Activated naive CD4-positive, alpha-beta T cell (primary cell): ENCODE measurements around the gene CCDC183.
"Not testable (repeated sequence)": the region's sequence is repeated elsewhere in the genome, so short reads cannot be mapped to it uniquely, and the experiment has no call there.

Experiments
- DNase-seq, 4 experiments: peaks; one replicate each; lab custom pipeline; 2025; lab: John Stamatoyannopoulos, UW

The CCDC183 gene

DNA sequence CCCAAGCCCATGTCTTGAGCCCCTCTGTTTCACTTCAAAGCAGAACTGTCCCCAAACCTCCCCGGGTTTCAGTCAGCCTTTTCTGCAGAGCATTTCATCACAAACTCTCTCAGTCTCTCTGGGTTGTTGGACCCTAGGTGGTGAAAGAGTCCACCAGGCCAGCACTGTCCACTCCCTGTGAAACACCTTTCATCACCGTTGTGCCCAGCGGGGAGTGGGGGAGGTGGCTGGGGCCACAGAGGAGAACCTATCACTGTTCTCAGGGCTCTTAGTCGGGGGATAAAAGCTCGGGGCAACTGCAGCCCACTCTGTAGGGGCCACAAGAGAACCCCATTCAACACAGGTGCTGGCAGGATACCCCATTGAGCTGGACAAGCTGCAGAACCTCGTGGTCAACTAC is 6.2 kb downstream of the CCDC183 start:
- DNase-seq: no peak

DNA sequence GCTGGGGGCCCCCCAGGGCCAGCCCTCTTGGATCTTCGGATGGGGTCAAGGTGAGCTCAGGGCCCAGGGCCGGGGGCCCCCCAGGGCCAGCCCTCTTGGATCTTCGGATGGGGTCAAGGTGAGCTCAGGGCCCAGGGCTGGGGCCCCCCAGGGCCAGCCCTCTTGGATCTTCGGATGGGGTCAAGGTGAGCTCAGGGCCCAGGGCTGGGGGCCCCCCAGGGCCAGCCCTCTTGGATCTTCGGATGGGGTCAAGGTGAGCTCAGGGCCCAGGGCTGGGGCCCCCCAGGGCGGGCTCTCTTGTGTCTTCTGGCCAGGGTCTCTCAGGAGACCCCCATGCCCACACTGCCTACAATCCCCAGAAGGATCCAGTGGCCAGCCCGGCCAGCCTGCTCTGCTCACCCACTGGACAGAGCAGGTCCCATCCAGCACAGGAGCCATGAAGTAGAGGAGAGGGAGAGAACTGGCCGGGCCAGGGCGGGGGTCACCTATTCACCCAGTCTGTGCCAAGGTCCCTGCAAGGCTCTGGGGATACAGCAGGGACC is 6.9 kb downstream of the CCDC183 start:
- DNase-seq: not testable (repeated sequence)

DNA sequence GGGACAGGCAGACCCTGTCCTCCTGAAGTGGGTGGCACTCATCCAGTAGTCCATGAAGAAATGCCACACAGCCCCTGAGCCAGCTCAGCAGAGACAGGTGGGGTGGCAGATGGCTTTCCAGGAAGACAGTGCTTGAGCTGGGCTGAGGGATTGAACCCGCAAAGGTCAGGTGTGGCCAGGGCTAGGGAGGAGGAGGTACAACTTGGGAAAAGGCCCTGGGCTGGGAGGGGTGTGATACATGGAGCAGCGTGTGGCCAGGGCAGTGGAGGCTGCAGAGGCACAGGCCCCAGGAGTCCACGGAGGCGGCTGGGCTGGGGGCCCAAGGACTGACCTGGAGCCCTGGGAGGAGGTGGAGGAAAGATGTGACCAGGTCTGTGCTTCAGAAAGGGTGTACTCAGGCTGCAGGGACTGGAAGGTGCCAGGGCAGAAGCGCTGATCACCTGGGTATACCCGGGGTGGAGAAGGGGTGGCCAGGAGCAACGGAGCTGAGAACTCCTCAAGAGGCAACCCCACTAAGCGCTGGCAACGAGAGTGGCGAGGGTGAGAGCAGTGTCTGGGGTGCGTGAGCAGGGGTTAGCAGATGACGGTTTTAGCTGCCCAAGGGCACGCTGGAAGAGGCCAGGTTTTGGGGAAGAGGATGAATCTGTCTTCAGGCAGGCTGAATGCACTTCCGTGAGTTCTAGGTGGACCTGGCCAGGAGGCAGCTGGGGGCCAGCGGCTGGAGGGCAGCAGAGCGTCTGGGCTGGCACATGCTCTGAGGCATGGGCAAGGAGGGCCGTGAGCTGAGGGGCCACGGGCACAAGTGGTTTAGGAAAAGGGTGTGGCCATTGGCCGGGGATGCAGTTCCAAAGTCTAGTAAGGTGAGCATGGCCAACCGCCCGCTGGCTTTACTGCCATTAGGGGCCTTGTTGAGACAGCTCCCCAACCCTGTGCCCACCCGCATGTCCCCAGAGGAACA is 7.7 kb downstream of the CCDC183 start:
- DNase-seq: no peak

DNA sequence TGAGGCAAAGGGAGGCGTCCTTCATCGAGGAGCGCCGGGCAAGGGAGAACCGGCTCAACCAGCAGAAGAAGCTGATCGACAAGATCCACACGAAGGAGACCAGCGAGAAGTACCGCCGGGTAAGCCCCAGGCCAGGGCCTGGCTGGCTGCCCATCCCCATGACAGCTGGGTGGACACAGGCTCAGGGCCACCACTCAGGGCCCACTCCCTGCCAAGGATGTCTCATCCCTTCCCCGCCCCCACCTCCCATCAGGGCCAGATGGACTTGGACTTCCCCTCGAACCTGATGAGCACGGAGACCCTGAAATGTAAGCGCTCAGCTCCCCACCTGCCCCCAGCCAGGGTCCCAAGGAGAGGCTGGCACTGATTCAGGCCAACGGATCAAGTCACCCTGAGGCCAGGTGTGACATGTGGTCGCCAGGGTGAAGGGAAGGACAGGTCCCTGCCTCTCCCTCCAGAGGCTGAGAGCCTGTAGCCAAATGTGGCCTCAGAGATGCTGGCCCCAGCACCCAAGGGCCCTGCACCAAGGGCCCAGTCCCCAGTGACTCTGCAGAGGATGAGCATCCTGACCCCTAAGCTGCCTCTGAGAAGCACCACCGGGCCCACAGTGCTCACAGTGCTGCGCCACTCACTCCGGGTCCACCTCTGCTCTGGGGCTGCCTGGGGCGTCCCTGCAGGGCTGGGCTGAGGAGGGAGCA is 8.5 kb downstream of the CCDC183 start:
- no peak for DNase-seq

DNA sequence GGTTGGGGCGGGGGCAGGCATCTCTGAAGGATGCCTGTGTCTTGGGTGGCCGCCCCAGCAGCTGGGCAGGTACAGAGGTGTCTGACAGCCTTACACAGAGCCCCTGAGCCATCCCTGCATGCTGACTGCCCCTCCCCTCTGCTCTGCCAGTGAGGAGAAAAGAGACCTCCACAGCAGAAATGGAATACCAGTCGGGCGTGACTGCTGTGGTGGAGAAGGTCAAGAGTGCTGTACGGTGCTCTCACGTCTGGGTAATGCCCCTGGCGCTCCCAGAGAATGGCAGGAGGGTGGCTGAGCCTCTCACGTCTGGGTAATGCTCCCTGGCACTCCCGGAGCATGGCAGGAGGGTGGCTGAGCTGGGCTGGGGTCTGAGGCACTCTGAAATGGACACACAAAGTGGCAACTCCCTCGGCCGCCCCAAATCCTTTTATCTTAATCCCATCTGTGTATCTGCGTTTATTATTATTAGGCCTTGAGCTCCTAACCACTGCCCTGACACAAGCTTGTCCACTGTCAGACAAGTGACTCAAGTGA is 9.1 kb downstream of the CCDC183 start:
- DNase-seq: no peak

DNA sequence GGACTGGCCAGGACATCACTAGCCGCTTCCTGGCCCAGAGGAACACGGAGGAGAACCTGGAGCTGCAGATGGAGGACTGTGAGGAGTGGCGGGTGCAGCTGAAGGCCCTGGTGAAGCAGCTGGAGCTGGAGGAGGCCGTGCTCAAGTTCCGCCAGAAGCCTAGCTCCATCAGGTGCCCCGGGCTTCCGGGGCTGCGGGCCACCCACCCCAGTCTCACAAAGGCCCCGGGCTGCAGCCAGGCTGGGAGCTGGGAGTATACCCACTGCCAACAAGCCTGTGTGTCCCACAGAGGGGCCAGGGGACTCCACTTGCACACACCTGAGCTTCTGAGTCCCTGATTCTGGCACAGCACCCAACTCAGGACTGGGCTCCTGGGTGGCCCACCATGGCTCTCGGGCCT is 9.9 kb downstream of the CCDC183 start:
- no peak for DNase-seq

DNA sequence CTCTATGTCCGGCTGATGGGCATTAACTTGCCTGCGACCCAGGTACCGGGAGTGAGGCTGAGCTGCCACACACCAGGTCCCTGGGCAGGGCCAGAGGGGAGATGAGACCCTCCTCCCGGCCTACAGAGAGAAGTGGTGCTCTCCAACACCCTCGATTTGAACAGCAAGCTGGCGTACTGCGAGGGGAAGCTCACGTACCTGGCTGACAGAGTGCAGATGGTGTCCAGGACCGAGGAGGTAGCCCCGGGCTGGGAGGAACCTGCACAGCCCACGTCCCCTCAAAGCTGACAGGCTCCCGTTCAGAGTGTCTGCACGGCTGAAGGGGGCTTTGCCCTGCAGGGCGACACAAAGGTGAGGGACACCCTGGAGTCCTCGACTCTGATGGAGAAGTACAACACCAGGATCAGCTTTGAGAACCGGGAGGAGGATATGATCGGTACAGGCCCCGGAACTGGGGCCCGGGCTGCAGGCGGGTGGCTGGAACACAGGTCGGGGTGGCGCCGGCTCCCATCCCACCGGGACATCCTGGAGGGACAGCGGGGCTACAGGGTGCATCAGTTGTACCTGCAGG is 10.6 kb downstream of the CCDC183 start:
- no peak for DNase-seq

DNA sequence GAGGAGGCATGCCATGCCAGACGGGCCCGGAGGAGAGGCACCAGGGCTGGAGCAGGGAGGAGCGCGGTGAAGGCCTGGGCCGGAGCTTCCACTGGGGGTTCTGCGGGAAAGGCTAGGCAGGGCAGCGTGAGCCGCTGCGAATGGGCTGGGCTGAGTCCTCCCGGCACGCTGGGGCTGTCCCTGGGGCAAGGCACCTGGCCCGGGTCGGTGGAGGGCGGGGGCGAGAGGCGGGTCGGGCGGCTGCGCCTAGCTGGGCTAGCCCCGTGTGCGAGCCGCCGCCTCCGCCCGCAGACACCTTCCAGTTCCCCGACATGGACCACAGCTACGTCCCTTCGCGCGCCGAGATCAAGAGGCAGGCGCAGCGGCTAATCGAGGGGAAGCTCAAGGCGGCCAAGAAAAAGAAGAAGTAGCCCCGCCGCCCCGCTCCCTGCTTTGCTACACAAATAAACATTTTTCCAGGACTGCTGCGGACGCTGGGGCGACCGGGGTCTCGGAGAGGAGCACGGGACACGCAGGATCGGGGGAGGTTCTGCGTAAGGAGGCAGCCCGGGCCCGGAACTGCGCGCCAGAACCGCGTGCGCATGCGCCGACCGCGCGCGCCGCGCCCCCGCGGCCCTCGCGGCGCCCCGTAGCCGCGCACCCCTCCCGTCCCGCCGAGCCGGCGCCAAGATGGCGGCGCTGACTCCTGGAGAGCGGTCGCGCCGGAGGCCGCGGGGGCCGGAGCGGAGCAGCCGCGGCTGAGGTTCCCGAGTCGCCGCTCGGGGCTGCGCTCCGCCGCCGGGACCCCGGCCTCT is 11.3 kb downstream of the CCDC183 start, which contains the start of gene RABL6:
Gene RABL6 (plus strand): TSS at position 668 of the 794 bp plus-strand sequence. CDS start 249 bp downstream, outside the sequence.
- peak; percentile 55 to 80 (median 61) for DNase-seq

DNA sequence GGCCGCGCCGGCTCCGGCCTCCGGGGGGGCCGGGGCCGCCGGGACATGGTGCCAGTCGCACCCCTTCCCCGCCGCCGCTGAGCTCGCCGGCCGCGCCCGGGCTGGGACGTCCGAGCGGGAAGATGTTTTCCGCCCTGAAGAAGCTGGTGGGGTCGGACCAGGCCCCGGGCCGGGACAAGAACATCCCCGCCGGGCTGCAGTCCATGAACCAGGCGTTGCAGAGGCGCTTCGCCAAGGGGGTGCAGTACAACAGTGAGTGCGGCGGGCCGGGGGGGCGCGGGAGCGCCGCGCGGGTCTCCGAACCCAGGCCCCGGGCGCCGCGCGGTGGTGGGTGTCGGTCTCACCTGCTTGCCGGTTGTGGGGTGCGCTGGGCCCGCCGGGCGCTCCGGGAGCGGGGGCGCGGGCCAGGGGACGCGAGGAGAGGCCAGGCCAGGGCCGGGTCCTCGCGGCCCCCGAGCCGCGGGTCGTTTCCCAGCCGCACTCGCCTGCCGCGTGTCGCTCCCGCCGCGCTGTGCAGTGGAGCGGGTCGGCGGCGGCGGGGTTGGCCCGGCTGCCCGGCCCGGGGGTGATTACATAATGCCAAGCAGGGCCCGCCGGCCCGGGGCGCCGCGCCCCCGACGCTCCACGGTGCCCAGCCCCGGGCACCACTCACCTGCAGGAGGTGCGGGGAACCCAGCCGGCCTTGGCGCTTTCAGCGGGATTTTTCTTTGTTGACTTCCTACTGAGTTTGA is 12.1 kb downstream of the CCDC183 start:
- peak in 2 of 4 experiments; percentile 37 to 50 for DNase-seq

DNA sequence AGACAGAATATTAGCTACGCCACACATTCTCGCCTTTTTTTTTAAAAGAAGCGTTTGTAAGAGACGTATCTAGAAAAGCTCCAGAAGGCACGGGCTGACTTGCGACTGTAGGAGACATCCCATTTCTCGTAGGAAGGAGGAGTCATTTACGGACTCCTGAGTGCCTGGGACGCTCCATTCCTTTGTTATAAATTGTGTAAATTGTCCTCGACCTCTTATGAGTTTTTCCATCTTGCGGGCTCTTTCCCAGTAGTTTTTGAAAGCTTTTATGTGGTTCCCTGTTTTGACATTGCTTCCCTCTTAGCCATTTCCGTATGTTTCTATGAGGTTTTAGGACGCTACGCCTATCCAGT is 12.6 kb downstream of the CCDC183 start:
- DNase-seq: no peak

DNA sequence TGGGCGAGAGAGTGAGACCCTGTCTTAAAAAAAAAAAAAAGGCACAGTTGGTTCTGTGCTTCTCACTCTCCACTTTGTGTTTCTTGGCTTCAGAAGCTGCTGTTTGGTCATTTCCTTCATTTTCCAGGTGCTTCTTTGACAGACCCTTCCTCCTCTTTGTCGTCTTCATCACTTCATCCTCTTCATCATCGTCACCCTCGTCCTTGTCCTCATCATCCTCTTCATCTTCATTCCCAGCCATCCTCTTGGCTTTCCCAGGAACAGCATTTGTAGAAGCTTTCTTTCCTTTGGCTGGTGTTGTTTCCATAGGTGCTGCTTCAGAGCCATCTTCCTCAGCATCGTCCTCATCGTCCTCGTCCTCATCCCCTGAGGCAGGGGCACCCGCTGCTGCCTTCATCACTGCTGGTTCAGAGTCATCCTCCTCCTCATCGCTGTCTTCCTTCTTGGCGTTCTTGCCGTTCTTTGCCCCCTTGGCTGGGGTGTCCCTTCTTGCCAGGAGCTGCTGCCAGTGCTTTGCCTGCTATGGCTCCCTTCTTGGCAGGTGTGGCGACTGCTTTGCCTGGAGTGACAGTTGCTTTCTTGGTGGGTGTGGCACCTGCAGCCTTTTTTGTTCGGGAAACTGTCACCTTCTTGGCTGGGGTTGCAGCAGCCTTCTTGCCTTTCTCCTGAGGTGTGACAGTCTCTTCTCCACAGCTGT is 18.7 kb downstream of the CCDC183 start:
- DNase-seq: no peak

DNA sequence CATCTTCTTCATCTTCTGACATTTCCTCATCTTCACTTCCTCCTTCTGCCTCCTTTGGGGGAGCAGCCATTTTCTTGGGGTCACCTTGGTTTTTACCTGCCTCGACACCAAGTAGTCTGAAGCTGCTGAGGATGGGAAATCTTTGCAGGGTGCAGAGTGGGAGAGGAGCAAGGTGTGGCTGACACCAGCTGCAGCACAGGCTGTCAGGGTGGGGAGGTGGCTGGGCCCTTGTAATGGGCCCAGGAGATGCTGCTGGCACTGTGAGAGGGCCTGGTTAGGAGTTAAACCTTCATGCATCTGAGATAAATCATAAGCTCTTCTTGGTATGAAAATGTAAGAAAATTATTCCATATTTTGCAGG is 19.3 kb downstream of the CCDC183 start:
- DNase-seq: no peak

DNA sequence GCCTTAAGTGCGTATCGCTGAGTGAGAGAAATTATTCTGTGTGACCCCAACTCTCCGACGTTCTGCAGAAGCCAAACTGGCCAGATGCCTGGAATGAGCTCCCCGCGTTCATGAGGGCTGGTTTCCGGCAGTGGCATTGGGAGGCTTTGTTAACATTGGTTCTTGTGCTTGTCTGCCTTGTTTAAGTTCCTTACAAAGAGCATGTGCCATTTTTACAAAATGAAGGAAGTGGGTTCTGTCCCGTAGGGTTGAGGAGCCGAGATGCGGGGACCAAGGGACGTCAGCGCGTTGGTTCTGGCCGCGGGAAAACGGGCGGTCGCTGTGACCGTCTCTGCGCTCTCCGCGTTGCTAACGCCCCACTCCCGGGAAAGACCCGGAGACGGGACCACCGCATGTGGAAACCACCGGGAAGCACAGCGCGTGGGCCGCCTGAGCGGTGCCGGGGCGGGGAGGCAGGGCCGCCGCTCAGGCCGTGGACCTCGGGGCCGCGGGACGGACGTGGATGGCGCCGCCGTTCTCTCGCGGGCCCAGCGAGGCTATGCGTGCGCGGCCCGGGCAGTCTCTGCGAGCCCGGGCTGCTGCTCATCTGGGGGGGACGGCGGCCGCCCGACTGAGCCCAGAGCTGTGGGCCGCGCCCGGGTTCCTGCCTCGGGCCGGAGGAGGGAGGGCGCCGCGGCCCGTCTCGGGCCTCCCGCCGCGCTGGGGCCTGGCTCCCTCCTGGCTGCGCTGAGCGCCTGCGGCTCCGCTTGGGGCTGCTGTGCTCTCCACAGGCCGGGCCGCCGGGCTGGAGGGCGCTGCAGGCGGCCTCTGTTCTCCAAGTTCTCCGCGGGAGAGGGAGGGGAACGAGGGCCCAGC is 25.1 kb downstream of the CCDC183 start:
- no peak for DNase-seq

DNA sequence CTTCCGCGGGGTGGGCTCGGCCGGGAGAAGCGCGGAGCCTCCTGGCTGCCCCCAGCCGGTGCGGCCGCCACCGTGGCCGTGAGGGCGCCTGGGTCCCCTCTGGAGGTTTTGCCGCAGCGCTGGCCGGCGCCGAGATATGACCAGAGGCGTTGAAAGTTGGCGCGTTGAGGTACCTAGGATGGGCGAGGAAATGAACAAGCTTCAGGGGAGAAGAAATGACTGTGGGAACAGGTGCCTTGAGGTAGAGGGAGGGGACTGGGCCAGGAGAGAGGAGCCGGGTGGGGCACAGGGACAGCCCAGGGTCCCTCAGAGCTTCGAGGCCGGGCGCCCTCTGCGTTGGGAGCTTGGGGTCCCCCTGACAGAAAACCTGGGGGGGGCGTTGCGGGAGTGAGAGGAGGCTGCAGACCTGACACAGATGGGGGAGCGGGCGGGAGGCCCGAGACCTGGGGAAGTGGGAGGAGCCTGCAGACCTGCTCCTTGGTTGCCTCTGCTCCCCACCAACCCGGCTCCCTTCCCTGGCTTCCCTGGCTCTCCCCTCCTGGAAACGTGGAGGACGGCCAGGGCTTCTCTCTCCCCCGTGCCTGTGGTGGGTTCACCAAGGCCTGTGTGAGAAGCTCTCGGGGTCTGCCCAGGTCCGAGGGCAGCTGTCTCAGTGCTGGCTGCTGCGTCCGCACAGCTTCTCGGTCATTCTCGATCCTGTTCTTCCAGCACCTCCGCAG is 25.8 kb downstream of the CCDC183 start:
- DNase-seq: no peak

DNA sequence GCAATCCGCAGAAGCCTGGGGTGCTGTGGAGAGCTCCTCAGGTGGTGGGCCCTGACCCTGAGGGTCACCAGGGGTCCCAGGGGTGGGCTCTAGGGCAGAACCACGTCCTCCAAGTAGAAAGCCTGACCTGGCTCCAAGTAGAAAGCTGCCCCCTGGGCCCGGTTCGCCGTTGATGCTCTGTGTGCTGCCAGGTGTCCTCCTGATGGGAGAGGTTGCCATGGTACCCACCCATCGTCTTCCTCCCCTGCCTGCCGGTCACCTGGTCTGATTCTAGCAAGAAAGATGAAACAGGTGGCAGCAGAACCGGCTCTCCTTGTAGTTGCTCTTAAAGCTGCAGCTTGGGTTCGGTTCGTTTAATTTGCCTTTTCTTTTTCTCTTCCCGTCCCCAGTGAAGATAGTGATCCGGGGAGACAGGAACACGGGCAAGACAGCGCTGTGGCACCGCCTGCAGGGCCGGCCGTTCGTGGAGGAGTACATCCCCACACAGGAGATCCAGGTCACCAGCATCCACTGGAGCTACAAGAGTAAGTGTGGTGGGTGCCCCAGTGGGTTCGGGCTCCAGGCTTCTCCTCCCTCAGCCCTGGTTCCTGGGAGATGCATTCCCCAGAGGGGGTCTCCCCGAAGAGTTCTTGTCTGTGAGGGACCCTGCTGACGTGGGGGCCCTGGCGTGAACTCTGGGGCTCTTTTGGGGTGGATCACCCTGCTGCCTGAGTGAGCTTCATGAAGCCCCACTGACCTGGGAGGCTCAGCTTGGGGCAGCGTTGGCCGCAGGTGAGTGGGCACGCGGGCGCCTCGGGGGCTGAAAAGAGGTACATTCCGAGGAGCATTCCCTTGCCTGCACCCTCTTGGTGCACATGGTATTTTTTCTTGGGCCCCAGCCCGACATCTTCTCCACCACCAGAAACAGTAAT is 27.3 kb downstream of the CCDC183 start:
- DNase-seq: no peak

DNA sequence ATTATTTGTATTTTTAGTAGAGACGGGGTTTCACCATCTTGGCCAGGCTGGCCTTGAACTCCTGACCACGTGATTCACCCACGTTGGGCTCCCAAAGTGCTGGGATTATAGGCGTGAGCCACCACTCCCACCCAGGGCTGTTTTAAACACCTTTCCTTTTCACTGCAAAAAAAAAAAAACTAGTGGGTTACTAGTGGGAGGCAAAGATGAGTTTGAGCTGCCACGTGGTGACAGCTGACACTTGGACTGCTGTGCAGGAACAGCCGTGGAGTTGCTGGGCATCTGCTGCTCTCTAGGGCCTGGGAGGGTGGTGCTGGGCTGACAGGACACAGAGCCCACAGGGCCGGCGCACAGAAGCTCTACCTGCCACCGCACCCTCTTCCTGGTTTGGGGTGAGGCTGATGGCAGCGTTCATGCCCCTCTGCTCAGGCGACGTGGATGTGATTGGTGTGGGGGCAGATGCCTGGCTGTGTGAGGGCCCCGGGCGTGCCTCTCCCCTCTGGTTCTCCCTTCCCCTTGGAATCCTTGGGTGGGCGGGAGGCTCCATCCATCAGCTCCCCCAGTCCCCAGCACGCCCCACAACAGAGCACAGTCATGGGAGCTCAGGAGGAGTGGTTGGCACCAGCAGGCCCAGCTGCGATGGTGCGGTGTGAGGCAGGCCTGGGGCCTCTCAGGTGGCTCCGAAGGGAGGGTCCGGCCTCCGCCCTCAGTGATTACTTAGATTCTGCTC is 28.5 kb downstream of the CCDC183 start:
- no peak for DNase-seq
